PFSK-1 (cell line): ENCODE data around the gene NR6A1.

Experiments
- FOXP2 ChIP-seq: optimal IDR thresholded peaks from 2 replicates; pipeline ENCODE3; 2011; ENCODE audit warnings: borderline replicate concordance, control low read depth, inconsistent platforms; ENCODE audit not compliant: insufficient read depth; ENCODE audit errors: extremely low read length, extremely low read depth
- POLR2AphosphoS5 ChIP-seq: IDR thresholded peaks from 2 replicates; pipeline ENCODE4 v1.6.1; 2012; ENCODE audit warnings: low read depth, mild to moderate bottlenecking, control low read depth, low read length, moderate library complexity
- REST ChIP-seq, 2 experiments: IDR thresholded peaks; 2 replicates each; pipeline versions ENCODE4 v1.6.1 to v1.8.0; 2011 to 2012; ENCODE audit warnings: low read depth in 2 of 2, low read length in 2 of 2, control low read depth in 1 of 2, inconsistent platforms in 1 of 2, mild to moderate bottlenecking in 1 of 2, moderate library complexity in 1 of 2; ENCODE audit not compliant: insufficient read depth in 1 of 2
- SIN3A ChIP-seq: IDR thresholded peaks from 2 replicates; pipeline ENCODE4 v1.6.1; 2012; ENCODE audit warnings: mild to moderate bottlenecking, low read length, moderate library complexity, borderline replicate concordance; ENCODE audit not compliant: insufficient read depth
- TAF1 ChIP-seq: IDR thresholded peaks from 2 replicates; pipeline ENCODE4 v1.6.1; 2012; ENCODE audit warnings: low read length, control low read depth, borderline replicate concordance; ENCODE audit not compliant: insufficient read depth

NR6A1 gene

GRCh38 chr9:124616961-124617360 lies 154.2 kb downstream of the NR6A1 start:
- TF ChIP-seq SIN3A (no peak), REST (IDR thresholded peaks at IDR 0.05; ENCODE audit: insufficient read depth in 1 of 2, low read depth in 2 of 2, low read length in 2 of 2) (no peak), FOXP2 (no peak), POLR2AphosphoS5 (no peak), TAF1 (no peak)

GRCh38 chr9:124615100-124615742 lies 155.9 kb downstream of the NR6A1 start:
- TF ChIP-seq TAF1: no peak

GRCh38 chr9:124613849-124614248 lies 157.3 kb downstream of the NR6A1 start:
- TF ChIP-seq REST (IDR thresholded peaks at IDR 0.05; ENCODE audit: insufficient read depth in 1 of 2, low read depth in 2 of 2, low read length in 2 of 2) (no peak), TAF1 (no peak), SIN3A (no peak), FOXP2 (no peak), POLR2AphosphoS5 (no peak)

GRCh38 chr9:124611106-124611505 lies 160.0 kb downstream of the NR6A1 start:
- no peak for TF ChIP-seq SIN3A

GRCh38 chr9:124606027-124606426 lies 165.1 kb downstream of the NR6A1 start:
- TF ChIP-seq REST (IDR thresholded peaks at IDR 0.05; ENCODE audit: insufficient read depth in 1 of 2, low read depth in 2 of 2, low read length in 2 of 2) (no peak), FOXP2 (no peak), SIN3A (no peak), TAF1 (no peak), POLR2AphosphoS5 (no peak)

GRCh38 chr9:124605258-124605657 lies 165.9 kb downstream of the NR6A1 start:
- TF ChIP-seq TAF1 (no peak), REST (IDR thresholded peaks at IDR 0.05; ENCODE audit: insufficient read depth in 1 of 2, low read depth in 2 of 2, low read length in 2 of 2) (no peak), SIN3A (no peak), FOXP2 (no peak), POLR2AphosphoS5 (no peak)
